ENCODE measurements around the gene SPTBN1.

GRCh38 chr2:54630858-54631497, 174.9 kb downstream of the SPTBN1 start:
- TF ChIP-seq, protein P1, sequence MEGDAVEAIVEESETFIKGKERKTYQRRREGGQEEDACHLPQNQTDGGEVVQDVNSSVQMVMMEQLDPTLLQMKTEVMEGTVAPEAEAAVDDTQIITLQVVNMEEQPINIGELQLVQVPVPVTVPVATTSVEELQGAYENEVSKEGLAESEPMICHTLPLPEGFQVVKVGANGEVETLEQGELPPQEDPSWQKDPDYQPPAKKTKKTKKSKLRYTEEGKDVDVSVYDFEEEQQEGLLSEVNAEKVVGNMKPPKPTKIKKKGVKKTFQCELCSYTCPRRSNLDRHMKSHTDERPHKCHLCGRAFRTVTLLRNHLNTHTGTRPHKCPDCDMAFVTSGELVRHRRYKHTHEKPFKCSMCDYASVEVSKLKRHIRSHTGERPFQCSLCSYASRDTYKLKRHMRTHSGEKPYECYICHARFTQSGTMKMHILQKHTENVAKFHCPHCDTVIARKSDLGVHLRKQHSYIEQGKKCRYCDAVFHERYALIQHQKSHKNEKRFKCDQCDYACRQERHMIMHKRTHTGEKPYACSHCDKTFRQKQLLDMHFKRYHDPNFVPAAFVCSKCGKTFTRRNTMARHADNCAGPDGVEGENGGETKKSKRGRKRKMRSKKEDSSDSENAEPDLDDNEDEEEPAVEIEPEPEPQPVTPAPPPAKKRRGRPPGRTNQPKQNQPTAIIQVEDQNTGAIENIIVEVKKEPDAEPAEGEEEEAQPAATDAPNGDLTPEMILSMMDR (IDR thresholded peaks at IDR 0.05): no peak
- no peak for TF ChIP-seq POLR2A (IDR thresholded peaks at IDR 0.05)
- TF ChIP-seq EP300 (IDR thresholded peaks at IDR 0.05): no peak

All from ovary (tissue), 3 donors.